ENCODE measurements around the gene SIT1.
A peak's percentile ranks its signal among the peaks of the same experiment; 100 is the strongest.

SIT1 gene

DNA sequence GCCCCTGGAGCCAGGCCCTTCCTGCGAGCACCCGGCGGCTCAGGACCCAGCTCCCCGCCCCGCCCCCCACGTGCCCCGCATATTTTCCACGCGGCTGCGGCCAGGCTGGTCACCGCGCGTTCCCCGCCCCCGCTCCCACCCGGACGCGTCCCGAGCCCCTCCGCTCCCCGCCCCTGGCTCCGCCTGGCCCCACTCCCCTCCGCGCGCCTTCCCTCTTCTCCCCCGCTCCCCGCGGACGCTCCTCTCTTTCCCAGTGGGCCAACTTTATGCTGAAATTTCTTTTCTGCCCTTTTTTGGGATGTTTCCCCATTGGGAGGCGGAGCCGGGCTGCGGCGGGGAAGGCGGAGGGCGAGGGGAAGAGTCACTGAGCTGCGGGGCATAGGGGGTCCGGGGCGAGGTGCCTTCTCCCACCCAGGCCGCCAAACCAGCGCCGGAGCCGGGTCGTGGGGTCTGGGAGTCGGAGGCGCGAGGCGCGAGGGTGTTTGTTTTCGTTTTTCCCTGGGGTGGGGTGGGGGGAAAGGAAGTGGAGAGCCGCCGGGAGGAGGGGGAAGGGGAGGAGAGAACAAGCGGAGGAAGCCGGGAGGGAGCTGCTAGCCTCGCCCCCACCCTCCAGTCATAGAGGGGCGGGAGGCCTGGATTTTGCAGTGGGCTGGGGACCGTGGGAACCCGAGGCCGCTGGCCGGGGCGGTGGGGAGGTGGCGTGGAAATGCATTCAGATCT lies 40.0 kb upstream of the SIT1 start (continued):
- peak; percentile 87 for TF ChIP-seq ZBTB8A (tag by site-specific recombination; IDR thresholded peaks at IDR 0.05)
- peak; percentile 63 for TF ChIP-seq ZBTB26 (tag by site-specific recombination; optimal IDR thresholded peaks at IDR 0.05)
- TF ChIP-seq, protein P1, sequence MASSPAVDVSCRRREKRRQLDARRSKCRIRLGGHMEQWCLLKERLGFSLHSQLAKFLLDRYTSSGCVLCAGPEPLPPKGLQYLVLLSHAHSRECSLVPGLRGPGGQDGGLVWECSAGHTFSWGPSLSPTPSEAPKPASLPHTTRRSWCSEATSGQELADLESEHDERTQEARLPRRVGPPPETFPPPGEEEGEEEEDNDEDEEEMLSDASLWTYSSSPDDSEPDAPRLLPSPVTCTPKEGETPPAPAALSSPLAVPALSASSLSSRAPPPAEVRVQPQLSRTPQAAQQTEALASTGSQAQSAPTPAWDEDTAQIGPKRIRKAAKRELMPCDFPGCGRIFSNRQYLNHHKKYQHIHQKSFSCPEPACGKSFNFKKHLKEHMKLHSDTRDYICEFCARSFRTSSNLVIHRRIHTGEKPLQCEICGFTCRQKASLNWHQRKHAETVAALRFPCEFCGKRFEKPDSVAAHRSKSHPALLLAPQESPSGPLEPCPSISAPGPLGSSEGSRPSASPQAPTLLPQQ (tag by site-specific recombination; IDR thresholded peaks at IDR 0.05) = no peak
- peak; percentile 59 for TF ChIP-seq SP3 (tag by site-specific recombination; IDR thresholded peaks at IDR 0.05)
- TF ChIP-seq AEBP2 (tag by site-specific recombination; IDR thresholded peaks at IDR 0.05; ENCODE audit: borderline replicate concordance) = no peak
- TF ChIP-seq ZNF776 (tag by site-specific recombination; IDR thresholded peaks at IDR 0.05; ENCODE audit: borderline replicate concordance) = no peak
- TF ChIP-seq ZNF561 (tag by site-specific recombination; IDR thresholded peaks at IDR 0.05; ENCODE audit: borderline replicate concordance) = no peak
- peak; percentile 39 for TF ChIP-seq ZNF341 (tag by site-specific recombination; IDR thresholded peaks at IDR 0.05; ENCODE audit: low read depth)

- CTCF ChIA-PET = interaction anchor here (0.7 to 9.0 kb wide), 5 partner anchors 25 to 86 kb away, joined by 3 to 157 read pairs (median 3); partner anchors contain the start of genes ARHGEF39, CCDC107 and RMRP
- peaks cover 0 to 4% of the 10 kb centered on the region in 2 experiments; a peak in 1 of 3 replicates for H3K36me3 ChIP-seq (ENCODE audit: control insufficient read depth in 2 of 2, insufficient read depth in 1 of 2, low read length in 2 of 2)
- H3K4me3 ChIP-seq (ENCODE audit: low read depth, low read length) = peak overlapping the region; percentile 58
- no peaks in the 10 kb centered on the region for H3K9me3 ChIP-seq (ENCODE audit: control insufficient read depth, insufficient read depth, low read depth, low read length)
- no peak for TF ChIP-seq ZNF324 (tag by site-specific recombination; IDR thresholded peaks at IDR 0.05)
- no peak for TF ChIP-seq ZNF184 (tag by site-specific recombination; IDR thresholded peaks at IDR 0.05)
- TF ChIP-seq ZNF654 (tag by site-specific recombination; IDR thresholded peaks at IDR 0.05; ENCODE audit: low read depth) = no peak
- no peak for TF ChIP-seq ZNF677 (tag by site-specific recombination; IDR thresholded peaks at IDR 0.05)
- POLR2A ChIA-PET = interaction anchor here (0.7 to 2.9 kb wide), 11 partner anchors 10 to 342 kb away, joined by 3 to 23 read pairs (median 7); partner anchors contain the start of genes ARHGEF39, CCDC107, CREB3 and HRCT1
- H3K4me1 ChIP-seq (ENCODE audit: control insufficient read depth, insufficient read depth, low read length) = peaks cover 3% of the 10 kb centered on the region; the same call in 1 of the 2 replicates
- H3K27ac ChIP-seq (ENCODE audit: extremely low read depth, low read depth, low read length) = no peak overlapping the region
These were observed 39.5 kb upstream of the SIT1 start for GRCh38 chr9:35690294-35690613.

- peaks cover 0 to 10% of the 10 kb centered on the region in 2 experiments; a peak in 1 of 3 replicates for H3K36me3 ChIP-seq (ENCODE audit: control insufficient read depth in 2 of 2, insufficient read depth in 1 of 2, low read length in 2 of 2)
- ChIA-PET CTCF (interaction anchor here (0.7 to 9.0 kb wide), 3 partner anchors 29 to 42 kb away, joined by 3 to 157 read pairs (median 13); partner anchors contain the start of genes ARHGEF39, CCDC107 and RMRP), POLR2A (interaction anchor here (0.5 to 2.9 kb wide), 8 partner anchors 25 to 73 kb away, joined by 3 to 23 read pairs (median 9); partner anchors contain the start of genes ARHGEF39, CCDC107, CREB3 and RMRP)
- peak within 1 kb of the TSS; percentile 58 for H3K4me3 ChIP-seq (ENCODE audit: low read depth, low read length)
- H3K4me1 ChIP-seq (ENCODE audit: control insufficient read depth, insufficient read depth, low read length) = peaks cover 3% of the 10 kb centered on the region; the same call in 1 of the 2 replicates
- peak within 1 kb of the TSS; percentile 56; the same call in 1 of the 2 replicates for H3K27ac ChIP-seq (ENCODE audit: extremely low read depth, low read depth, low read length)
- no peaks in the 10 kb centered on the region for H3K9me3 ChIP-seq (ENCODE audit: control insufficient read depth, insufficient read depth, low read depth, low read length)
- TF ChIP-seq ZNF184 (tag by site-specific recombination; IDR thresholded peaks at IDR 0.05) (no peak), KLF8 (tag by site-specific recombination; IDR thresholded peaks at IDR 0.05) (peak; percentile 35; the same call in 1 of the 2 replicates)
These were observed 39.0 kb upstream of the SIT1 start, which contains the start of gene TPM2 for GRCh38 chr9:35689542-35690293. Gene TPM2, minus strand, starts transcription at chr9:35689925. Its CDS starts 108 bp downstream, at chr9:35689817.
